Lung microvascular endothelial cell (primary cell): ENCODE results near the gene JMJD6. TPM values are rescaled to one million over a fixed set of nuclear protein-coding genes. Genes with fewer than 3 reads are reported as not detected.
"Not testable (repeated sequence)": the region's sequence is repeated elsewhere in the genome, so short reads cannot be mapped to it uniquely, and the experiment has no call there.

Source experiments
- DNase-seq, 2 donors: peaks; one replicate each; pipeline versions ENCODE4 v3.0.0 to v3.0.0-alpha.2; 2010; ENCODE audit warnings: low read depth in 2 of 2
- total RNA-seq: library from RNA; depleted of rRNA; stranded (reverse); fragments of >200 nt; gene quantifications from 2 replicates; pipeline ENCODE4 v1.2.1, GENCODE V29; 2014

JMJD6 gene
- total RNA-seq, 1 donor from 2014 or later = 15.1 TPM

GRCh38 chr17:76716146-76716838 is 10.1 kb downstream of the JMJD6 start:
- peak; percentile 50 to 95 for DNase-seq

- DNase-seq = peak in 1 of 2 donors; percentile 55
Measured at GRCh38 chr17:76715496-76715830, 10.9 kb downstream of the JMJD6 start.

GRCh38 chr17:76714822-76715495 is 11.4 kb downstream of the JMJD6 start:
- peak; percentile 54 to 73 for DNase-seq

- no peak for DNase-seq
Measured at GRCh38 chr17:76714336-76714735, 12.1 kb downstream of the JMJD6 start.

GRCh38 chr17:76713765-76714164 is 12.6 kb downstream of the JMJD6 start:
- no peak for DNase-seq

- DNase-seq = not testable (repeated sequence)
Measured at GRCh38 chr17:76712321-76712720, 14.1 kb downstream of the JMJD6 start.

- peak; percentile 65 to 72 for DNase-seq
Measured at GRCh38 chr17:76710863-76711611, 15.4 kb downstream of the JMJD6 start, which contains the start of gene MXRA7. TSS of gene MXRA7 (minus strand) at chr17:76710965. CDS start at chr17:76710946, 19 bp downstream.

GRCh38 chr17:76709951-76710862 is 16.2 kb downstream of the JMJD6 start:
- peak; percentile 37 to 42 for DNase-seq

GRCh38 chr17:76709077-76709950 is 17.1 kb downstream of the JMJD6 start:
- peak; percentile 52 to 80 for DNase-seq

GRCh38 chr17:76707985-76708807 is 18.2 kb downstream of the JMJD6 start:
- no peak for DNase-seq

GRCh38 chr17:76706817-76707216 is 19.6 kb downstream of the JMJD6 start:
- no peak for DNase-seq

- no peak for DNase-seq
Measured at GRCh38 chr17:76704805-76705204, 21.6 kb downstream of the JMJD6 start.

GRCh38 chr17:76702941-76703637 is 23.3 kb downstream of the JMJD6 start:
- no peak for DNase-seq

- DNase-seq = no peak
Measured at GRCh38 chr17:76702076-76702475, 24.3 kb downstream of the JMJD6 start.

GRCh38 chr17:76701471-76701967 is 24.9 kb downstream of the JMJD6 start:
- DNase-seq = no peak

GRCh38 chr17:76700617-76701470 is 25.6 kb downstream of the JMJD6 start:
- peak; percentile 83 to 91 for DNase-seq

- DNase-seq = peak; percentile 47 to 61
Measured at GRCh38 chr17:76700270-76700616, 26.2 kb downstream of the JMJD6 start.
